Non-pigmented ciliary epithelial cell (primary cell): ENCODE measurements around the gene CMPK2.
"Not testable (repeated sequence)": the region's sequence is repeated elsewhere in the genome, so short reads cannot be mapped to it uniquely, and the experiment has no call there.

Experiments
- DNase-seq: peaks from one replicate; pipeline ENCODE4 v3.0.0-alpha.2; 2010; ENCODE audit warnings: low read depth

The CMPK2 gene

GRCh38 chr2:6865346-6866274, at the start of gene CMPK2:
Gene CMPK2, minus strand, starts transcription at chr2:6865907. Its CDS starts 211 bp downstream, at chr2:6865696.
- no peak for DNase-seq

DNA sequence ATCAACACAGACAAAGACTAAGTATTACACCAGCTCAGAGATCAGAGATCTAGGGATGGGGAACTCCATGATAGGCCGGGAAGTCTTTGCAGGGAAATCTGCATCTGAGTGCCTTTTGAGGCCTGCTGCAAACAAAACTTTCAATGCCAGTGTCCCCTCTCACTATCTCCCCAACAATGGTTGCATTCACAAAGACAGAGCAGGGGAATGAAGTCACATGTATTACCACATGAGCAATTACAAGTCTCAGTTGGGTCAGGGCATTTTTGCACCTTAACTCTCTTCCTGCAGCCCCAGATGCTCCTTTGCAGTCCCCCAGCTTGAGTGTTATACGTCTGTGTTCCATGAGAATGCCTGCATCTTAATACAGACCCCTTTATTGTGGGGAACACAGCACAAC, 49.7 kb upstream of the CMPK2 start:
- no peak for DNase-seq

GRCh38 chr2:6914828-6915227, 49.1 kb upstream of the CMPK2 start:
- DNase-seq = no peak

DNA sequence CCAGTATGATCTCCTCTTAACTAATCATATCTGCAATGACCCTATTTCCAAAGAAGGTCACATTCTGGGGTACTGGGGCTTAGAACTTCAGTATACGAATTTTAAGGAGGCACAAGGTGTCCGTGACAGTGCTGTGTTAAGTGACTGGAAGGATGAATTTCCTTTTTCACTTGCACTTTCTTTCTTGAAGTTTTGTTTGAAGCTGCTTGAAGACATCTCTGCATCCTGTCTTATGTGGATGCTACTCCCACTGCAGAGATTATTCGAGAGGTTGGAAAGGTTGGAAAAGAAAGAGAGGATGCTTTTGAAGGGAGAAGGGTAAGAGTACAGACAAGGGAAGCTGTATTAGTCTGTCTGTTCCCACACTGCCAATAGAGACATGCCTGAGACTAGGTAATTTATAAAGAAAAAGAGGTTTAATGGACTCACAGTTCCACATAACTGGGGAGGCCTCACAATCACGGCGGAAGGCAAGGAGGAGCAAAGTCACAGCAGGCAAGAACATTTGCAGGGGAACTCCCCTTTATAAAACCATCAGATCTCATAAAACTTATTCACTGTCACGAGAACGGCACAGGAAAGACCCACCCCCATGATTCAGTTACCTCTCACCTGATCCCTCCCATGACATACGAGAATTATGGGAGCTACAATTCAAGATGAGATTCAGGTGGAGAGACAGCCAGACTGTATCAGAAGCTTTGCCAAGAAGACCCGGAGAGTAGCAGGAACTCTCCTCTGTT, 47.9 kb upstream of the CMPK2 start:
- DNase-seq = no peak

DNA sequence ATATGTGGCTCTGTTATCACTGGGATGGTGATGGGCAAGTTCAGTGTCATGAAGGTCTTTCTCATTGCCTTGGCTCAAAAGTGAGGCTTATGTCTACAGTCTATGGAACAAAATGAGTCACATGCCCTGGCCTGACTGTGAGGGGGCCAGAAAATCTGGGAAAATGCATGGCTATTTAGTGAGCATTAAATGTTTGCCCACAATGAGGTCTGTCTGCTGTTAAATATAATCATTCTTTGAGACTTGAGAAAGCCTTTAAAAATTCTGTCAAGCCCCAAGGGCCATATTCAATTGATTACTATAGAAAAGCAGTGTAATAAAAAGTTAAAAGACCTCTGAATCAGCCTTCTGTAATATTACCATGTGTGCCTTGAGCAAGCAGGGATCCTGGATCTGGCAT, 46.0 kb upstream of the CMPK2 start:
- no peak for DNase-seq

- no peak for DNase-seq
Observed at GRCh38 chr2:6909431-6910385, 44.0 kb upstream of the CMPK2 start.

GRCh38 chr2:6908291-6908690, 42.6 kb upstream of the CMPK2 start:
- no peak for DNase-seq

DNA sequence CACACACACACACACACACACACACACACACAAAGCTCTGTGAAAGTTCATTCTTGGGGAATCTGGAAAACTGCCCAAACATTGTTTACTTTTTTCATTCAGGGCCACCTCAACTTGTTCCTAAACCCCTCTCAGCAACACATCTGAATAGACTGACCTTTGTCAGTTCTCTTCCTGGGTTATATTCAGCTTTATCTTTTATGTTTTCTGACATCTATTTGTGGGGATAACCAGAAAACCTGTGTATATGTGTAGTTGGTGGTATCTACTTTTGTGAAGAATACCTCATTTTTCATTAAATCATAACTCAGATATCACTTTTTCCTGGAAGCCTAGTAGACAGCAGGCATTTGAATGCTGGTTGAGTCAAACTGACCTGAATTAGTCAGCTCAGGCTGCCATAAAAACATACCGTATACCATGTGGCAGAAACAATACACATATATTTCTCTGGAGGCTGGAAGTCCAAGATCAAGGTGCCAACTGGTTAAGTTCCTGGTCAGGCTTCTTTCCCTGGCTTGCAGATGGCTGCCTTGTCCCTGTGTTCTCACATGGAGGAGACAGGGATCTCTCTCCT, 40.5 kb upstream of the CMPK2 start:
- no peak for DNase-seq

- no peak for DNase-seq
Observed at GRCh38 chr2:6905668-6906067, 40.0 kb upstream of the CMPK2 start.

GRCh38 chr2:6902581-6902980, 36.9 kb upstream of the CMPK2 start:
- DNase-seq = not testable (repeated sequence)

DNA sequence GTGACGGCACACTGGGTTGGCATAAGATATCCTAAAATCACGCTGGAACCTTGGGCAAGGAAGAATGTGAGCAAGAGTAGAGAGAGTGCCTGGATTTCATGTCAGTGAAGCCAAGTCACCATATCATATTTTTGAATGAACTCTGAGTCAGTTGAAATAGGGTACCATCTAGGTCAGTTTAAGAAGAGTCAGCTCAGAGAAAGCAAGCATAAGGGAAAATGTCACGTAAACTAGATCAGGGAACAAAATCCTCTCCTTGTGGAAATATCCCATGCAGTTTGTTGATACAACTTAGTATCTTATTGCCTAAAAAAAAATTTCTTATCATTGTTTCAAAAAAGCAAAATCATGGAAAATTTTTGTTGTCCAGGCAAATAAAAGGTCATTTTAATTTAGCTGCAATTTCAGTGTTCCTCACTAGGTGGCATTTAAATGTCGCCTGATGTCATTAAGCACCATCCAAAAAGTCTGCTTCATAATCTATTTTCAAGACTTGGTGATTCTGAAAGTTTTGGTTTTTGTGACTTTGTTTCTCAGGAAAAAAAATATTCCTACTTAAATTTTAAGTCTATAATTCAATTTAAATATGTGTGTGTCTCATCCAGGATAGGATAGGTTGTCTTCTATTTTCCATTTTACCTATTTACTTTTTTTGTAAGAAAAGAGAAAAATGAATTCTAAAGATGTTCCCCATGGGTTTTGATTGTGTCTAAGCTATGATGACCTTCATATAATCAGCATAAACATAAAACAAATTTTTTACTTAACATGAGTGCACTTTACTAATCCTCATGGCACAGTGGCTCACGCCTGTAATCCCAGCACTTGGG, 31.4 kb upstream of the CMPK2 start:
- DNase-seq = no peak

DNA sequence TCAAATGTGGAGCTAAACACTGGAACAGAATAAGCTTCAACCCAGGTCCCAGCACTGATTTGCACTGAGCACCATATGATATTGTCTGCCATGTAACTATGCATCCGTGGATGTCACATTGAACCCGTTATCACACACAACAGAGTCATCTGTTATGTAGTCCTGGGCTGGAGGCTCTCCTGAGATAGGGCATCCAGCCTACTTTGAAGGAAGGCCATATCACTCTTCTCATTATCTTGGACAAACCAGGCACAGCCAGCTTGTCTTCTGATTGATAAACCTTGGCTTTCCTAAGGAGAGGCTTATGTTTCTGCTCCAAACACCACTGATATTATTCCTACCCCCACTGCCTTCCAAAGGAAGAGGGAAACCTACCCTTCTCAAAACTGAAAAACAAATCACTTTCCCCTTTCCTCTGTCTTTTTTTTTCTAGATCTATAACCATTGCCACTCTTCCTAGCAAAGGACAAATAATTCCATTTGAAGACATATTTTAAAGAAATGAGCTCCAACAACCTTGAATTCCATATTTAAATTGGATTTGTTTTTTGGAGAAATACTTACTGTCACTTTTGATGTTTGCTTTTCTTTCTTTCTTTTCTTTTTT, 28.3 kb upstream of the CMPK2 start:
- DNase-seq = no peak

DNA sequence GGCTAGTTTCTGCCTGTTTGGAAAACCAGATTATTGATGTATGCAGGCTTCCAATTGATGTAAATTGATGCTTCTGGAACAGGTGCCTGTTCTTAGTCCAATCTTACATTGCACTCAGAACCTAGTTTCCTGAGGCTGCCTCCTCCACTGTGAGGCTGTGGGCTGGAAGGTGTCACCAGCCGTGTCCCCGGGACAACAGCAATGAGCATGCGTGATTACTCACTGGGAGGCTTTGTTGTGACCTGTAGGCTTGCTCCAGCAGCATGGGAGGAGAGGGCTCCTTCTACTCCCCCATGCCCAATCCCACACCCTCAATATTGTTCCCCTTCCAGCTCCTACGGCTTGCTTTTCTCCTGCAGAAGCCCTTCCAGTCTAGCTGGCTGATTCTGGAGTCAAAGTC, 23.0 kb upstream of the CMPK2 start:
- DNase-seq = no peak

GRCh38 chr2:6887751-6888192, 22.1 kb upstream of the CMPK2 start:
- DNase-seq = no peak

DNA sequence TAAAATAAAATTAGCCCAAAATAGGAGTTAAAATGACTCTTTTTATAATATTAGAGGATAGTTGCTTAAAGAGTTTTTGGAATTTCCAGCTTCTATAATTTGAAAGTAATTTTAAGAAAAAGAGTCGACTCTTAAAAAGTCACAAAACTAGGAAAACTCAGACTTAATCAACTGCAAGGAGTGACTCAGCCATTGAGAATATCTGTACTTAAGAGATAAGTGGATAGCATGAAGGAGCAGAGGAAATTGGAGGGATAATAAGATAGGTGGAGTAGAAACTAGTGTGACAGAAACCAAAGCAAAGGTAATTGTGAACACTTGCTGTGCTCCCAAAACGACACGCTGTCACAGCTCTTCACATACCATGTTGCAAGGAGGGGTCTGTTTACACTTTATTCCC, 20.3 kb upstream of the CMPK2 start:
- no peak for DNase-seq

DNA sequence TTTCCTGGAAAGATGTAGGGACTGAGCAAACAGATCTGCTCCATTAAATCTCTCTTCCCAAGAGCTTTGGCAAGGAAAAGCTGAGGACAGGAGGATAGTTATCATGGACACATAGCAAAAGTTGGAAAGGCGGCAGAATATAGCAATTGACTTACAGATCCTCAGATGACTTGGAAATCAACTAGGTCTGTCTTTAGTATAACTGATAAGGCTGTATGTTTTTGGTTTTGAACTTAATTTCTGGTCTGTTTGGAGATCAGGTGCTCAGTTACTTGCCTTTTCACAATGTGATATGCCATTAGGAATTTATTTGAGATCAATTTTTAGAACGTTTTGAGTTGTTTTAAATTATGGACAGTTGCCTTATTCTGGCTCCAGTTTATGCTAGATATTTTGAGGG, 19.8 kb upstream of the CMPK2 start:
- no peak for DNase-seq

GRCh38 chr2:6883448-6884122, 17.9 kb upstream of the CMPK2 start:
- no peak for DNase-seq

DNA sequence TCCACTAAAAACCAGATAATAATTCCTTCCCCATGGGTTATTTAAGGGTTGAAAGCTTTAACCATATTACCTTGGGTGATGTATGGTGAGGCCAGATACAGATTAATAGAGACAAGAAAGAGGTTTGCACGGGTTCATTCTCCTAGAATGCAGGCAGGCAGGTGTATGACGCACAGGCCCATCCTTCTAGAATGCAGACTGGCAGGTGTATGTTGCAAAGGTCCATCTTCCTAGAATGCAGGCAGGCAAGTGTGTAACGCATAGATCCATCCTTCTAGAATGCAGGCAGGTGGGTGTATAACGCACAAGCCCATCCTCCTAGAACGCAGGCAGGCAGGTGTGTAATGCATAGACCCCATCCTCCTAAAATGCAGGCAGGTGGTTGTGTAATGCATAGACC, 15.8 kb upstream of the CMPK2 start:
- no peak for DNase-seq

GRCh38 chr2:6881046-6881445, 15.3 kb upstream of the CMPK2 start:
- DNase-seq = no peak
